ENCODE data around the gene KRT25.

KRT25 gene

GRCh38 chr17:40755231-40755630 is at the start of gene KRT25:
TSS of gene KRT25 (minus strand) at chr17:40755331. CDS start at chr17:40755271, 60 bp downstream.
- no peak for DNase-seq

- peak; percentile 55 for DNase-seq
These were observed 48.5 kb upstream of the KRT25 start for GRCh38 chr17:40803617-40804082.

- no peak for DNase-seq
These were observed 46.0 kb upstream of the KRT25 start for GRCh38 chr17:40801157-40801556.

GRCh38 chr17:40800381-40800780 is 45.2 kb upstream of the KRT25 start:
- DNase-seq: no peak

GRCh38 chr17:40799859-40800258 is 44.7 kb upstream of the KRT25 start, which contains the start of gene KRT28:
TSS of gene KRT28 (minus strand) at chr17:40799959. CDS start at chr17:40799893, 66 bp downstream.
- DNase-seq: no peak

- DNase-seq: no peak
These were observed 41.7 kb upstream of the KRT25 start for GRCh38 chr17:40796846-40797245.

GRCh38 chr17:40795019-40795667 is 40.0 kb upstream of the KRT25 start:
- no peak for DNase-seq

- no peak for DNase-seq
These were observed 39.3 kb upstream of the KRT25 start for GRCh38 chr17:40794466-40794865.

- no peak for DNase-seq
These were observed 38.7 kb upstream of the KRT25 start for GRCh38 chr17:40793832-40794231.

- DNase-seq: peak; percentile 3
These were observed 36.8 kb upstream of the KRT25 start for GRCh38 chr17:40791787-40792436.

- no peak for DNase-seq
These were observed 36.0 kb upstream of the KRT25 start for GRCh38 chr17:40791111-40791510.

- DNase-seq: no peak
These were observed 27.3 kb upstream of the KRT25 start, which contains the start of gene KRT27 for GRCh38 chr17:40782450-40782849. TSS of gene KRT27 (minus strand) at chr17:40782550. CDS start at chr17:40782493, 57 bp downstream.

- no peak for DNase-seq
These were observed 24.2 kb upstream of the KRT25 start for GRCh38 chr17:40779181-40779909.

GRCh38 chr17:40778461-40778860 is 23.3 kb upstream of the KRT25 start:
- DNase-seq: no peak

GRCh38 chr17:40777971-40778370 is 22.8 kb upstream of the KRT25 start:
- no peak for DNase-seq

- no peak for DNase-seq
These were observed 22.3 kb upstream of the KRT25 start for GRCh38 chr17:40777459-40777858.

- no peak for DNase-seq
These were observed 20.8 kb upstream of the KRT25 start for GRCh38 chr17:40775945-40776344.

- no peak for DNase-seq
These were observed 17.0 kb upstream of the KRT25 start, which contains the start of gene KRT26 for GRCh38 chr17:40772101-40772500. TSS of gene KRT26 (minus strand) at chr17:40772201. CDS start at chr17:40772113, 88 bp downstream.

GRCh38 chr17:40765657-40766056 is 10.5 kb upstream of the KRT25 start:
- no peak for DNase-seq

GRCh38 chr17:40763752-40764151 is 8.6 kb upstream of the KRT25 start:
- no peak for DNase-seq

- DNase-seq: no peak
These were observed 5.2 kb upstream of the KRT25 start for GRCh38 chr17:40760105-40761016.

GRCh38 chr17:40753804-40754203 is 1.3 kb downstream of the KRT25 start:
- DNase-seq: no peak
